DND-41 (cell line): ENCODE measurements around the gene NAGA.
"Not testable (repeated sequence)": the region's sequence is repeated elsewhere in the genome, so short reads cannot be mapped to it uniquely, and the experiment has no call there.

Experiments
- ATAC-seq: fragments of 200-7000 bp; cut with Tn5 transposase; 3 replicates; pipeline ENCODE4 v1.9.1; 2021; ENCODE audit warnings: low read depth; ENCODE audit not compliant: insufficient read depth
- DNase-seq: peaks from one replicate; pipeline ENCODE4 v3.0.0-alpha.2; 2020
- H2AFZ ChIP-seq: 2 replicates; pipeline ENCODE4 v1.6.0; 2012; ENCODE audit warnings: low read depth, low read length
- H3K27ac ChIP-seq: 2 replicates; pipeline ENCODE4 v1.5.1; 2012; ENCODE audit warnings: low read length, inconsistent platforms
- H3K27me3 ChIP-seq: fragments of 200-600 bp; sonication (generic); 2 replicates; pipeline ENCODE4 v1.6.0; 2012; ENCODE audit warnings: low read length, mild to moderate bottlenecking, inconsistent platforms; ENCODE audit not compliant: insufficient read depth, poor library complexity
- H3K36me3 ChIP-seq: 2 replicates; pipeline ENCODE4 v1.5.1; 2012; ENCODE audit warnings: low read length, inconsistent platforms; ENCODE audit not compliant: insufficient read depth
- H3K4me1 ChIP-seq: 2 replicates; pipeline ENCODE4 v1.5.1; 2012; ENCODE audit warnings: mild to moderate bottlenecking, low read length; ENCODE audit not compliant: insufficient read depth
- H3K4me2 ChIP-seq: 2 replicates; pipeline ENCODE4 v1.6.0; 2012; ENCODE audit warnings: mild to moderate bottlenecking, moderate library complexity, low read length, inconsistent platforms; ENCODE audit not compliant: insufficient read depth
- H3K4me3 ChIP-seq, 2 experiments: fragments of 200-600 bp in 1 of 2; shearing (Covaris generic) in 1 of 2; 2 replicates each; pipeline ENCODE4 v1.5.1; 2012 to 2016; ENCODE audit warnings: inconsistent platforms in 2 of 2, low read length in 2 of 2, mild to moderate bottlenecking in 2 of 2, low read depth in 1 of 2, moderate library complexity in 1 of 2
- H3K79me2 ChIP-seq: 2 replicates; pipeline ENCODE4 v1.6.0; 2012; ENCODE audit warnings: low read length, inconsistent platforms; ENCODE audit not compliant: insufficient read depth
- H3K9ac ChIP-seq: 2 replicates; pipeline ENCODE4 v1.6.0; 2012; ENCODE audit warnings: low read depth, mild to moderate bottlenecking, inconsistent platforms, low read length, moderate library complexity
- H3K9me3 ChIP-seq: 2 replicates; pipeline ENCODE4 v1.5.1; 2012; ENCODE audit warnings: low read length, moderate library complexity, mild to moderate bottlenecking, inconsistent platforms; ENCODE audit not compliant: insufficient read depth, severe bottlenecking
- H4K20me1 ChIP-seq: 2 replicates; pipeline ENCODE4 v1.6.0; 2012; ENCODE audit warnings: low read length; ENCODE audit not compliant: insufficient read depth
- CTCF ChIP-seq: IDR thresholded peaks from 2 replicates; pipeline ENCODE4 v1.5.1; 2012; ENCODE audit warnings: borderline replicate concordance, low read length, moderate library complexity, mild to moderate bottlenecking; ENCODE audit not compliant: poor library complexity, severe bottlenecking; ENCODE audit errors: extremely low read depth
- EZH2 ChIP-seq: IDR thresholded peaks from 3 replicates; pipeline ENCODE4 v1.6.1; 2012; ENCODE audit warnings: borderline replicate concordance, low read depth, mild to moderate bottlenecking, moderate library complexity, low read length, inconsistent platforms; ENCODE audit not compliant: severe bottlenecking

Gene NAGA

GRCh38 chr22:42112793-42113192 lies 42.2 kb upstream of the NAGA start:
- not testable (repeated sequence) for H3K4me1 ChIP-seq, H4K20me1 ChIP-seq, H3K79me2 ChIP-seq, DNase-seq, ATAC-seq, H3K27ac ChIP-seq, H3K36me3 ChIP-seq, H2AFZ ChIP-seq, H3K27me3 ChIP-seq, H3K4me2 ChIP-seq, H3K9ac ChIP-seq, H3K4me3 ChIP-seq
- H3K9me3 ChIP-seq, result peaks cover 26% of the 10 kb centered on the region
- TF ChIP-seq CTCF, result peak; percentile 17

GRCh38 chr22:42111798-42112197 lies 41.2 kb upstream of the NAGA start:
- DNase-seq (no peak), ATAC-seq (no peak)
- H3K79me2 ChIP-seq, result no peaks in the 10 kb centered on the region
- TF ChIP-seq EZH2 (no peak), CTCF (no peak)
- H3K27ac ChIP-seq, result no peak overlapping the region
- no peak overlapping the region for H2AFZ ChIP-seq
- peaks cover 26% of the 10 kb centered on the region for H3K9me3 ChIP-seq
- no peak overlapping the region for H3K4me2 ChIP-seq
- H3K36me3 ChIP-seq, result 0 out of 2 replicates have a peak, but pooled peaks cover 2% of the 10 kb centered on the region
- no peak overlapping the region for H3K4me3 ChIP-seq
- H3K4me1 ChIP-seq, result no peaks in the 10 kb centered on the region
- no peak overlapping the region for H3K9ac ChIP-seq
- no peaks in the 10 kb centered on the region for H4K20me1 ChIP-seq
- no peaks in the 10 kb centered on the region for H3K27me3 ChIP-seq

- no peak for ATAC-seq
These were observed 38.2 kb upstream of the NAGA start for GRCh38 chr22:42108848-42109247.

GRCh38 chr22:42104332-42104860 lies 33.8 kb upstream of the NAGA start:
- H3K27me3 ChIP-seq, ATAC-seq, DNase-seq, H3K4me3 ChIP-seq, H3K4me2 ChIP-seq, H3K27ac ChIP-seq, H4K20me1 ChIP-seq, H3K4me1 ChIP-seq, H3K79me2 ChIP-seq, H3K36me3 ChIP-seq, H3K9ac ChIP-seq, H2AFZ ChIP-seq: not testable (repeated sequence)
- H3K9me3 ChIP-seq, result peaks cover 43% of the 10 kb centered on the region

More at GRCh38 chr22:42108848-42109247, 38.2 kb upstream of the NAGA start:
- no peaks in the 10 kb centered on the region for H3K79me2 ChIP-seq
- no peak overlapping the region for H2AFZ ChIP-seq
- H3K4me2 ChIP-seq, result no peak overlapping the region
- H3K36me3 ChIP-seq, result no peaks in the 10 kb centered on the region
- no peak overlapping the region for H3K9ac ChIP-seq
- DNase-seq, result no peak
- no peak for TF ChIP-seq CTCF
- no peak for TF ChIP-seq EZH2
- no peaks in the 10 kb centered on the region for H3K4me1 ChIP-seq
- H3K27ac ChIP-seq, result no peak overlapping the region
- no peak overlapping the region for H3K4me3 ChIP-seq
- no peaks in the 10 kb centered on the region for H3K27me3 ChIP-seq
- H4K20me1 ChIP-seq, result no peaks in the 10 kb centered on the region
- peaks cover 15% of the 10 kb centered on the region for H3K9me3 ChIP-seq
